ENCODE measurements around the gene FMN1.

FMN1 gene

GRCh38 chr15:33200903-33201302, 6.4 kb upstream of the FMN1 start:
- Histone ChIP-seq H3K27ac (peak overlapping the region in 1 of 21 experiments; percentile 55), H3K4me3 (no peak overlapping the region)

- Histone ChIP-seq H3K4me3 (no peak overlapping the region), H3K27ac (no peak overlapping the region)
Measured at GRCh38 chr15:33200444-33200843, 5.9 kb upstream of the FMN1 start.

- Histone ChIP-seq H3K27ac (no peak overlapping the region), H3K4me3 (no peak overlapping the region)
Measured at GRCh38 chr15:33198541-33198940, 4.0 kb upstream of the FMN1 start.

GRCh38 chr15:33197636-33198035, 3.1 kb upstream of the FMN1 start:
- Histone ChIP-seq H3K27ac (no peak overlapping the region), H3K4me3 (no peak overlapping the region)

- H3K4me3 ChIP-seq, result peak overlapping the region; percentile 37 to 49 (median 42)
Measured at GRCh38 chr15:33194237-33194636, 277 bp downstream of the FMN1 start.

GRCh38 chr15:33191591-33191990, 2.9 kb downstream of the FMN1 start:
- H3K27ac ChIP-seq, result no peak overlapping the region
- no peak overlapping the region for H3K4me3 ChIP-seq

More at GRCh38 chr15:33194237-33194636, 277 bp downstream of the FMN1 start:
- no peak overlapping the region for H3K27ac ChIP-seq

GRCh38 chr15:33190539-33190938, 4.0 kb downstream of the FMN1 start:
- H3K27ac ChIP-seq, result no peak overlapping the region
- no peak overlapping the region for H3K4me3 ChIP-seq

- Histone ChIP-seq H3K27ac (no peak overlapping the region), H3K4me3 (no peak overlapping the region)
Measured at GRCh38 chr15:33188641-33189257, 5.8 kb downstream of the FMN1 start.

GRCh38 chr15:33188159-33188558, 6.4 kb downstream of the FMN1 start:
- Histone ChIP-seq H3K4me3 (no peak overlapping the region), H3K27ac (no peak overlapping the region)

GRCh38 chr15:33183334-33183733, 11.2 kb downstream of the FMN1 start:
- no peak overlapping the region for H3K4me3 ChIP-seq
- H3K27ac ChIP-seq, result no peak overlapping the region

GRCh38 chr15:33182926-33183325, 11.6 kb downstream of the FMN1 start:
- H3K4me3 ChIP-seq, result no peak overlapping the region
- H3K27ac ChIP-seq, result no peak overlapping the region

- H3K4me3 ChIP-seq, result no peak overlapping the region
Measured at GRCh38 chr15:33182278-33182905, 12.1 kb downstream of the FMN1 start.

GRCh38 chr15:33179874-33180273, 14.6 kb downstream of the FMN1 start:
- H3K27ac ChIP-seq, result no peak overlapping the region
- no peak overlapping the region for H3K4me3 ChIP-seq

More at GRCh38 chr15:33182278-33182905, 12.1 kb downstream of the FMN1 start:
- no peak overlapping the region for H3K27ac ChIP-seq

GRCh38 chr15:33171202-33171601, 23.3 kb downstream of the FMN1 start:
- Histone ChIP-seq H3K4me3 (no peak overlapping the region), H3K27ac (no peak overlapping the region)

GRCh38 chr15:33169625-33170024, 24.9 kb downstream of the FMN1 start:
- Histone ChIP-seq H3K27ac (no peak overlapping the region), H3K4me3 (no peak overlapping the region)

- H3K27ac ChIP-seq, result no peak overlapping the region
Measured at GRCh38 chr15:33168444-33168843, 26.1 kb downstream of the FMN1 start.

GRCh38 chr15:33163816-33164215, 30.7 kb downstream of the FMN1 start:
- Histone ChIP-seq H3K4me3 (no peak overlapping the region), H3K27ac (no peak overlapping the region)

More at GRCh38 chr15:33168444-33168843, 26.1 kb downstream of the FMN1 start:
- H3K4me3 ChIP-seq, result no peak overlapping the region

- H3K4me3 ChIP-seq, result no peak overlapping the region
- H3K27ac ChIP-seq, result no peak overlapping the region
Measured at GRCh38 chr15:33161209-33161608, 33.3 kb downstream of the FMN1 start.

GRCh38 chr15:33160581-33161165, 33.8 kb downstream of the FMN1 start:
- no peak overlapping the region for H3K27ac ChIP-seq

GRCh38 chr15:33159726-33160453, 34.6 kb downstream of the FMN1 start:
- Histone ChIP-seq H3K27ac (peak overlapping the region in 1 of 21 experiments; percentile 30), H3K4me3 (no peak overlapping the region)

More at GRCh38 chr15:33160581-33161165, 33.8 kb downstream of the FMN1 start:
- H3K4me3 ChIP-seq, result no peak overlapping the region

- peak overlapping the region in 1 of 21 experiments; percentile 33 for H3K27ac ChIP-seq
- H3K4me3 ChIP-seq, result no peak overlapping the region
Measured at GRCh38 chr15:33158366-33158765, 36.1 kb downstream of the FMN1 start.
